Tibial nerve (tissue), 4 donors: ENCODE measurements around the gene PEX11G. TPM values are rescaled to one million over a fixed set of nuclear protein-coding genes. Genes with fewer than 3 reads are reported as not detected.
A peak's percentile ranks its signal among the peaks of the same experiment; 100 is the strongest.

Experiments used
- DNase-seq, 2 donors: peaks; one replicate each; pipeline ENCODE4 v3.0.0-alpha.2; 2019; ENCODE audit warnings: low spot score in 2 of 2
- H3K27ac ChIP-seq, 4 donors: fragments of 200-600 bp; sonication (generic) in 3 of 4; one replicate each; pipeline ENCODE4 v1.5.1; 2017 to 2019; ENCODE audit warnings: mild to moderate bottlenecking in 1 of 4
- H3K27me3 ChIP-seq, 2 donors: fragments of 200-600 bp; sonication (generic) in 1 of 2; one replicate each; pipeline versions ENCODE4 v1.5.1 to v1.6.0; 2017 to 2019
- H3K36me3 ChIP-seq, 3 donors: fragments of 200-600 bp; sonication (generic); one replicate each; pipeline ENCODE4 v1.5.1; 2018 to 2019
- H3K4me1 ChIP-seq, 4 donors: fragments of 200-600 bp; sonication (generic) in 3 of 4; one replicate each; pipeline ENCODE4 v1.5.1; 2017 to 2019
- H3K4me3 ChIP-seq, 4 donors: fragments of 200-600 bp; sonication (generic) in 3 of 4; one replicate each; pipeline ENCODE4 v1.5.1; 2017 to 2019; ENCODE audit warnings: mild to moderate bottlenecking in 1 of 4, moderate library complexity in 1 of 4
- H3K9me3 ChIP-seq, 4 donors: fragments of 200-600 bp; sonication (generic) in 3 of 4; one replicate each; pipeline ENCODE4 v1.5.1; 2017 to 2019
- EP300 ChIP-seq, 2 donors: sonication (generic); formaldehyde crosslinking; IDR thresholded peaks; one replicate each; pipeline ENCODE4 v1.6.1; 2017; ENCODE audit warnings: antibody characterized with exemption in 2 of 2, mild to moderate bottlenecking in 1 of 2
- POLR2A ChIP-seq, 2 donors: fragments of 450-650 bp; IDR thresholded peaks; one replicate each; pipeline ENCODE4 v1.6.1; 2017; ENCODE audit warnings: antibody characterized with exemption in 2 of 2, mild to moderate bottlenecking in 2 of 2, moderate library complexity in 2 of 2
- WGBS, 2 donors: methylation state at CpG; one replicate each; pipeline ENCODE4 v1.1.5; 2018; 5-methylcytosine and 5-hydroxymethylcytosine counted together
- total RNA-seq, 4 donors: library from RNA; depleted of rRNA; stranded (reverse); fragments of >200 nt; gene quantifications; one replicate each; pipeline ENCODE4 v1.1.0, GENCODE V29; 2016
- TF ChIP-seq, protein P1 (sequence below), 5 experiments: fragments of 200-600 bp in 3 of 5; fragments of 450-650 bp in 2 of 5; sonication (generic) in 3 of 5; IDR thresholded peaks; one replicate each; pipeline ENCODE4 v1.5.1; 2016 to 2019; ENCODE audit warnings: antibody characterized with exemption in 5 of 5, mild to moderate bottlenecking in 3 of 5, moderate library complexity in 2 of 5

PEX11G gene
- total RNA-seq, 4 donors from 2014 or later, result 4.4 to 9.2 (median 7.8) TPM

DNA sequence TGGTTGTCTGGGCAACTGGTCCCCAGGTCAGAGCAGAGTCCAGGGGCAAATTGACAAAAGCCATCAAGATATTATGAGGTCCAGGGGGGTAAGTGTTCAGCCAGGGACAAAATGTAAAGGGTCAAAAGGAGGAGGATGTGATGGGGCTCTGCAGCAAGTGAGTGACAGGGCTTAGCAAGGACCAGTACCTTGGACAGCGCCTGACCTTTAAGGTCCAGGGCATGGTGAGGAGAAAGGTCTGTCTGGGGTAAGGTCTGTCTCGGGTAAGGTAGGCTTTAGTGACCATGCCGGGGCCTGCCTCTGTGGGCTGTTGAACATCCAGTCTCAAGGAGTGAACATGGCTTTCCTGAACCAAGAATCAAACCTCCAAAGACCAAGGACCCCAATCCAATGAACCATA, 20.8 kb upstream of the PEX11G start:
- 19 to 35% methylated on average over 3 of the region's 3 CpGs for WGBS, 2 donors
- H3K27ac ChIP-seq, result no peak overlapping the region
- TF ChIP-seq EP300 (IDR thresholded peaks at IDR 0.05), result no peak
- no peak for TF ChIP-seq POLR2A (IDR thresholded peaks at IDR 0.05)
- TF ChIP-seq, protein P1, sequence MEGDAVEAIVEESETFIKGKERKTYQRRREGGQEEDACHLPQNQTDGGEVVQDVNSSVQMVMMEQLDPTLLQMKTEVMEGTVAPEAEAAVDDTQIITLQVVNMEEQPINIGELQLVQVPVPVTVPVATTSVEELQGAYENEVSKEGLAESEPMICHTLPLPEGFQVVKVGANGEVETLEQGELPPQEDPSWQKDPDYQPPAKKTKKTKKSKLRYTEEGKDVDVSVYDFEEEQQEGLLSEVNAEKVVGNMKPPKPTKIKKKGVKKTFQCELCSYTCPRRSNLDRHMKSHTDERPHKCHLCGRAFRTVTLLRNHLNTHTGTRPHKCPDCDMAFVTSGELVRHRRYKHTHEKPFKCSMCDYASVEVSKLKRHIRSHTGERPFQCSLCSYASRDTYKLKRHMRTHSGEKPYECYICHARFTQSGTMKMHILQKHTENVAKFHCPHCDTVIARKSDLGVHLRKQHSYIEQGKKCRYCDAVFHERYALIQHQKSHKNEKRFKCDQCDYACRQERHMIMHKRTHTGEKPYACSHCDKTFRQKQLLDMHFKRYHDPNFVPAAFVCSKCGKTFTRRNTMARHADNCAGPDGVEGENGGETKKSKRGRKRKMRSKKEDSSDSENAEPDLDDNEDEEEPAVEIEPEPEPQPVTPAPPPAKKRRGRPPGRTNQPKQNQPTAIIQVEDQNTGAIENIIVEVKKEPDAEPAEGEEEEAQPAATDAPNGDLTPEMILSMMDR (IDR thresholded peaks at IDR 0.05), result no peak
- no peaks in the 10 kb centered on the region for H3K36me3 ChIP-seq
- peaks cover 0 to 22% (median 3%) of the 10 kb centered on the region in 4 donors for H3K4me1 ChIP-seq
- H3K27me3 ChIP-seq, result peaks cover 0 to 16% of the 10 kb centered on the region in 2 donors
- no peaks in the 10 kb centered on the region for H3K9me3 ChIP-seq
- no peak overlapping the region for H3K4me3 ChIP-seq
- no peak for DNase-seq

DNA sequence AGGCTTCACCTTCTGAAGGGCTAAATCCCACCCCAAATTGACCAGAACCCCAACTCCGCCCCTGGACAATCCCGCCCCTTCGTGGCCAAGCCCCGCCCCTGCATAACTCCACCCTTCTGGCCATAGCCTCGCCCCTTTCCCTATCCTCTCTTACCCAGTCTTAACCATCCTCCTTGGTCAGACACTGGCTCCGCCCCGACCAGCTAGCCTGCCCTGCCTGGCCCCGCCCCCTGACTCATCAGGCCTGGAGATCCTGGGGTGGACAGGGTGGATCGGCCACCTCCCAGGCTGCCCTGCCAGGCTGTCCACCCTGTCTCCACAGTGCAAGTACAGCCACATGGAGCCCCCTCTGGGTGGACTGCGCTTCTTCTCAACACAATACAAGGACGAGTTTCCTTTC, 19.0 kb upstream of the PEX11G start:
- TF ChIP-seq, protein P1 (IDR thresholded peaks at IDR 0.05), result no peak
- TF ChIP-seq POLR2A (IDR thresholded peaks at IDR 0.05), result no peak
- TF ChIP-seq EP300 (IDR thresholded peaks at IDR 0.05), result no peak
- H3K27ac ChIP-seq, result no peak overlapping the region
- H3K4me3 ChIP-seq, result no peak overlapping the region
- WGBS, 2 donors, result 40 to 52% methylated on average over 11 of the region's 11 CpGs
- DNase-seq, result peak; percentile 26 to 56
- H3K9me3 ChIP-seq, result no peaks in the 10 kb centered on the region
- peaks cover 0 to 22% (median 3%) of the 10 kb centered on the region in 4 donors for H3K4me1 ChIP-seq
- peaks cover 0 to 32% of the 10 kb centered on the region in 2 donors for H3K27me3 ChIP-seq
- H3K36me3 ChIP-seq, result no peaks in the 10 kb centered on the region

DNA sequence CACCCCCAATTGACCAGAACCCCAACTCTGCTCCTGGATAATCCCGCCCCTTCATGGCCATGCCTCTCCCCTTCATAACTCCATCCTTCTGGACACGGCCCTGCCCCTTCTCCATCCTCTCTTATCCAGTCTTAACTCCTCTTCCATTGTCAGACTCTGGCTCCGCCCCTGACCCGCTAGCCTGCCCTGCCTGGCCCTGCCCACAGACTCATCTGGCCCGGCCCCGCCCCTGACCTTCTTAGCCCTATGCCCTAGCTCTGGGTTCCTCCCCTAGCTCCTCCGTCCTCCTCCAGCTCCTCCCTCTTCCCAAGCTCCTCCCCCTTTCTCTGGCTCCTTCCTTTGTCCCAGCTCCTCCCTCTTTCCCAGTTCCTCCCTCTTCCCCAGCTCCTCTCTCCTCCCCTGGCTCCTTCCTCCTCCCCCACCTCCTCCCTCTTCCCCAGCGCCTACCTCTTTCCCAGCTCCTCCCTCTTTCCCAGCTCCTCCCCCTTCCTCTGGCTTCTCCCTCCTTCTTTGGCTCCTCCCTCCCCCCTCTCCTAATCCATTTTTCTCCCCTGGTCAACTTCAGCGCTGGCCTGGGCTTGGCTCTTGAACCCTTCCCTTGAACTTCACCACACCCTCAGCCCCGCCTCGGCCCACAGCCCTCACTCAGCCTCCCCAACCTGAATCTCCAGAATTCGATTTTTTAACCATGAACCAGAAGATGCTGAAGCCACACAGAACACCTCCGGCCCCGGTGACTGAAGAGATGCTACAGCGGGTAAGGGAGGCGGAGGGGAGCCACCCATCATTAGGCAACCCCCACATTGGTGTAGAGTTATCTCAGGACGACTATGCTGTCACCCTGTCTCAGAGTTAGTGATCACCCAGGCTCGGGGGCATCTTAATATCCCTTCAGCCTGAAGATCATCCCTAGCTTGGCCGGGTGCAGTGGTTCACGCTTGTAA, 17.8 kb upstream of the PEX11G start:
- TF ChIP-seq POLR2A (IDR thresholded peaks at IDR 0.05), result no peak
- TF ChIP-seq, protein P1 (IDR thresholded peaks at IDR 0.05), result no peak
- no peak for TF ChIP-seq EP300 (IDR thresholded peaks at IDR 0.05)
- H3K9me3 ChIP-seq, result no peaks in the 10 kb centered on the region
- H3K36me3 ChIP-seq, result no peaks in the 10 kb centered on the region
- DNase-seq, result peak; percentile 38 to 82
- peaks cover 0 to 22% (median 3%) of the 10 kb centered on the region in 4 donors for H3K4me1 ChIP-seq
- H3K27ac ChIP-seq, result peak overlapping the region in 1 of 4 donors; percentile 27
- 44 to 45% methylated on average over 20 of the region's 20 CpGs for WGBS, 2 donors
- peak overlapping the region in 2 of 4 donors; percentile 5 to 9 for H3K4me3 ChIP-seq
- peaks cover 0 to 45% of the 10 kb centered on the region in 2 donors for H3K27me3 ChIP-seq

DNA sequence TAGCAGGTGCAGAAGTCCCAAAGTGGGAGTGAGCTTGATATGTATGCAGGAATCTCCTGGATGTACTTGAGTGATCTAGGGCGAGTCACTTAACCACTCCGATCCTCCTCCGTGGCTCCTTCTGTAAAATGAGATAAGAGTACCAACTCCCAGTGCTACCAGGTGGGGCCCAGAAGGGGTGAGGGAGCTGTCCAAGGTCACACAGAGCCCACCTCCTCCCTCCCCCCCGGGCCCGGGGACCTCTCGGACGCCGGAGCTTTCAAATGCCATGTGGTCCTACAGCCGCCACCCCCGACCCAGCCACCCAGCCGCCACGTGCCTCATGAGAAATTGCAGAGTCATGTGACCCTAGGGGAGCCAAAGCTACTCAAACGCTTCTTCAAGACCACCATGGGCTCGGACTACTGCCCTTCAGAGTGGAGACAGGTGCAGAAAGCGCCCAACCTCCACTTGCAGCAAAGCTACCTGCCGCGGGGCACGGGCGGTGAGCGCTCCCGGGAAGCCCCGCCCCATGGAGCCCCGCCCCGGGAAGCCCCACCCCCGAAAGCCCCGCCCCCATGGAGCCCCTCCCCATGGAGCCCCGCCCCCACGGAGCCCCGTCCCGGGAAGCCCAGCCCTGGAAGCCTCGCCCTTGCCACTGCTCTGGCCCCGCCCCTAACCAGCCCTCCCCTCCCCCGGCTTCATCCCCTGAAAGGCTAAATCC, 17.0 kb upstream of the PEX11G start:
- WGBS, 2 donors, result 5 to 7% methylated on average over 11 to 22 of the region's 33 CpGs
- H3K9me3 ChIP-seq, result no peaks in the 10 kb centered on the region
- TF ChIP-seq, protein P1 (IDR thresholded peaks at IDR 0.05), result no peak
- TF ChIP-seq EP300 (IDR thresholded peaks at IDR 0.05) (no peak), POLR2A (IDR thresholded peaks at IDR 0.05) (no peak)
- peaks cover 0 to 51% of the 10 kb centered on the region in 2 donors for H3K27me3 ChIP-seq
- H3K27ac ChIP-seq, result peak overlapping the region in 1 of 4 donors; percentile 27
- H3K36me3 ChIP-seq, result no peaks in the 10 kb centered on the region
- peaks cover 0 to 28% (median 6%) of the 10 kb centered on the region in 4 donors for H3K4me1 ChIP-seq
- peak overlapping the region in 2 of 4 donors; percentile 5 to 9 for H3K4me3 ChIP-seq
- no peak for DNase-seq
